Measurements from ENCODE around the gene LDLRAD1.

DNA sequence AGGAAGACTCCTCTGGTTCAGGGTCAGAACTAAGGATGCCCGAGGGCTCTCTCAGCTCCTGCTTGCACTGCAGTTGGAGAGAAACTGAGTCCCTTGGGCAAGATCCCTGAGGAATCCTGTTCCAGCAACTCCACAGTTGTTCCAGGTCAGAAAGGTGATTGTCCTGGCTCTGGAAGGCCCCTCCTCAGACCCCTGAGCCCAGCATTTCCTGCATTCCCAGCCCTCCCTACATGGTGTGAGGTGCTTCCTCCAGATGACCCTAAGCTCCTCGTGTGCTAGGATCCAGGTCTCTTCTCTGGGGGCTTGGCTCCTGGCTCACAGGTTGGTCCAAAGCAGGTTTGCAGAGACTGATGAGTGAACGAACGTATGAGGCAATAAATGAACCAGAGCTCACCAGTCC, 11.5 kb downstream of the LDLRAD1 start:
- TF ChIP-seq MYB (IDR thresholded peaks at IDR 0.05; ENCODE audit: borderline replicate concordance, low read depth, low read length) (no peak), CTCF (IDR thresholded peaks at IDR 0.05 in 2 of 3, conservative IDR thresholded peaks at IDR 0.05 in 1 of 3; ENCODE audit: control insufficient read depth in 2 of 3, extremely low read depth in 1 of 3, insufficient read depth in 1 of 3, low read depth in 3 of 3, low read length in 3 of 3) (no peak), POLR2AphosphoS5 (IDR thresholded peaks at IDR 0.05; ENCODE audit: low read length) (no peak), YY1 (IDR thresholded peaks at IDR 0.05; ENCODE audit: low read depth, low read length) (no peak)
